ENCODE data around the gene ANKRD37. TPM values are rescaled to one million over a fixed set of nuclear protein-coding genes. Genes with fewer than 3 reads are reported as not detected.

Gene ANKRD37
- total and polyA plus RNA-seq, 9 of the 15 experiments (the other 6 are each of a cell fraction or from before 2014, with no cell fraction given): 1.3 to 53.7 (median 3.6) TPM

GRCh38 chr4:185425647-185426352 is 29.2 kb downstream of the ANKRD37 start, which contains the start of gene UFSP2 (continued):
- peak; percentile 38 for TF ChIP-seq CCNT2 (IDR thresholded peaks at IDR 0.05; ENCODE audit: borderline replicate concordance, extremely low read depth, insufficient read length, low read depth, low read length)
- TF ChIP-seq HIVEP1 (CRISPR knock-in tag; IDR thresholded peaks at IDR 0.05): no peak
- no peak for TF ChIP-seq NR2C1 (IDR thresholded peaks at IDR 0.05)
- peak; percentile 57; the same call in 1 of the 2 replicates for TF ChIP-seq NR2C1 (tag; IDR thresholded peaks at IDR 0.05)
- peak; percentile 69 for TF ChIP-seq TBP (optimal IDR thresholded peaks at IDR 0.05; ENCODE audit: low read depth, low read length)
- TF ChIP-seq TRIM25 (IDR thresholded peaks at IDR 0.05; ENCODE audit: borderline replicate concordance): no peak
- no peak for TF ChIP-seq STAG1 (CRISPR knock-in tag; IDR thresholded peaks at IDR 0.05; ENCODE audit: borderline replicate concordance)
- TF ChIP-seq ZNF263 (CRISPR knock-in tag; IDR thresholded peaks at IDR 0.05; ENCODE audit: borderline replicate concordance): 0 out of 2 replicates have a peak, but pooled peaks have one; percentile 28
- no peak for TF ChIP-seq ZKSCAN3 (CRISPR knock-in tag; IDR thresholded peaks at IDR 0.05)
- peak; percentile 47 for TF ChIP-seq ETS1 (conservative IDR thresholded peaks at IDR 0.05; ENCODE audit: control insufficient read depth, low read depth, low read length)
- TF ChIP-seq TCF7 (IDR thresholded peaks at IDR 0.05; ENCODE audit: borderline replicate concordance): peak; percentile 59; the same call in 1 of the 2 replicates
- TF ChIP-seq, protein P1, sequence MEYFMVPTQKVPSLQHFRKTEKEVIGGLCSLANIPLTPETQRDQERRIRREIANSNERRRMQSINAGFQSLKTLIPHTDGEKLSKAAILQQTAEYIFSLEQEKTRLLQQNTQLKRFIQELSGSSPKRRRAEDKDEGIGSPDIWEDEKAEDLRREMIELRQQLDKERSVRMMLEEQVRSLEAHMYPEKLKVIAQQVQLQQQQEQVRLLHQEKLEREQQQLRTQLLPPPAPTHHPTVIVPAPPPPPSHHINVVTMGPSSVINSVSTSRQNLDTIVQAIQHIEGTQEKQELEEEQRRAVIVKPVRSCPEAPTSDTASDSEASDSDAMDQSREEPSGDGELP (CRISPR knock-in tag; IDR thresholded peaks at IDR 0.05; ENCODE audit: borderline replicate concordance): peak; percentile 100
- TF ChIP-seq HNRNPL (IDR thresholded peaks at IDR 0.05; ENCODE audit: low read depth, low read length): no peak
- TF ChIP-seq, protein P2, sequence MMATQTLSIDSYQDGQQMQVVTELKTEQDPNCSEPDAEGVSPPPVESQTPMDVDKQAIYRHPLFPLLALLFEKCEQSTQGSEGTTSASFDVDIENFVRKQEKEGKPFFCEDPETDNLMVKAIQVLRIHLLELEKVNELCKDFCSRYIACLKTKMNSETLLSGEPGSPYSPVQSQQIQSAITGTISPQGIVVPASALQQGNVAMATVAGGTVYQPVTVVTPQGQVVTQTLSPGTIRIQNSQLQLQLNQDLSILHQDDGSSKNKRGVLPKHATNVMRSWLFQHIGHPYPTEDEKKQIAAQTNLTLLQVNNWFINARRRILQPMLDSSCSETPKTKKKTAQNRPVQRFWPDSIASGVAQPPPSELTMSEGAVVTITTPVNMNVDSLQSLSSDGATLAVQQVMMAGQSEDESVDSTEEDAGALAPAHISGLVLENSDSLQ (IDR thresholded peaks at IDR 0.05): peak; percentile 24; the same call in 1 of the 2 replicates
- TF ChIP-seq NUFIP1 (IDR thresholded peaks at IDR 0.05; ENCODE audit: partially characterized antibody): peak; percentile 96
- no peak for TF ChIP-seq ZC3H11A (IDR thresholded peaks at IDR 0.05; ENCODE audit: low read depth, low read length)
- no peak for TF ChIP-seq TEAD4 (IDR thresholded peaks at IDR 0.05; ENCODE audit: low read length)
- TF ChIP-seq TEAD4 (CRISPR knock-in tag; IDR thresholded peaks at IDR 0.05; ENCODE audit: borderline replicate concordance): peak; percentile 32; the same call in 1 of the 2 replicates
- TF ChIP-seq, protein P3, sequence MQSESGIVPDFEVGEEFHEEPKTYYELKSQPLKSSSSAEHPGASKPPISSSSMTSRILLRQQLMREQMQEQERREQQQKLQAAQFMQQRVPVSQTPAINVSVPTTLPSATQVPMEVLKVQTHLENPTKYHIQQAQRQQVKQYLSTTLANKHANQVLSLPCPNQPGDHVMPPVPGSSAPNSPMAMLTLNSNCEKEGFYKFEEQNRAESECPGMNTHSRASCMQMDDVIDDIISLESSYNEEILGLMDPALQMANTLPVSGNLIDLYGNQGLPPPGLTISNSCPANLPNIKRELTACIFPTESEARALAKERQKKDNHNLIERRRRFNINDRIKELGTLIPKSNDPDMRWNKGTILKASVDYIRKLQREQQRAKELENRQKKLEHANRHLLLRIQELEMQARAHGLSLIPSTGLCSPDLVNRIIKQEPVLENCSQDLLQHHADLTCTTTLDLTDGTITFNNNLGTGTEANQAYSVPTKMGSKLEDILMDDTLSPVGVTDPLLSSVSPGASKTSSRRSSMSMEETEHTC (IDR thresholded peaks at IDR 0.05): no peak
- peak; percentile 85 for TF ChIP-seq ATF2 (CRISPR knock-in tag; IDR thresholded peaks at IDR 0.05)
- no peak for TF ChIP-seq SMARCE1 (IDR thresholded peaks at IDR 0.05)

Data from K562 (cell line).